Upper lobe of left lung (tissue), 4 donors: ENCODE data around the gene MEGF9.

Source experiments
- POLR2A ChIP-seq, 4 donors: fragments of 450-650 bp; IDR thresholded peaks; one replicate each; pipeline ENCODE4 v1.5.1; 2016 to 2017; ENCODE audit warnings: antibody characterized with exemption in 4 of 4, mild to moderate bottlenecking in 2 of 4
- POLR2AphosphoS5 ChIP-seq, 2 donors: sonication (generic); formaldehyde crosslinking; IDR thresholded peaks; one replicate each; pipeline ENCODE4 v1.5.1; 2017; ENCODE audit warnings: antibody characterized with exemption in 2 of 2
- TF ChIP-seq, protein P1 (sequence below), 6 experiments: fragments of 450-650 bp in 4 of 6; fragments of 200-600 bp in 2 of 6; sonication (generic) in 2 of 6; IDR thresholded peaks; one replicate each; pipeline ENCODE4 v1.5.1; 2016 to 2019; ENCODE audit warnings: antibody characterized with exemption in 6 of 6

- TF ChIP-seq, protein P1, sequence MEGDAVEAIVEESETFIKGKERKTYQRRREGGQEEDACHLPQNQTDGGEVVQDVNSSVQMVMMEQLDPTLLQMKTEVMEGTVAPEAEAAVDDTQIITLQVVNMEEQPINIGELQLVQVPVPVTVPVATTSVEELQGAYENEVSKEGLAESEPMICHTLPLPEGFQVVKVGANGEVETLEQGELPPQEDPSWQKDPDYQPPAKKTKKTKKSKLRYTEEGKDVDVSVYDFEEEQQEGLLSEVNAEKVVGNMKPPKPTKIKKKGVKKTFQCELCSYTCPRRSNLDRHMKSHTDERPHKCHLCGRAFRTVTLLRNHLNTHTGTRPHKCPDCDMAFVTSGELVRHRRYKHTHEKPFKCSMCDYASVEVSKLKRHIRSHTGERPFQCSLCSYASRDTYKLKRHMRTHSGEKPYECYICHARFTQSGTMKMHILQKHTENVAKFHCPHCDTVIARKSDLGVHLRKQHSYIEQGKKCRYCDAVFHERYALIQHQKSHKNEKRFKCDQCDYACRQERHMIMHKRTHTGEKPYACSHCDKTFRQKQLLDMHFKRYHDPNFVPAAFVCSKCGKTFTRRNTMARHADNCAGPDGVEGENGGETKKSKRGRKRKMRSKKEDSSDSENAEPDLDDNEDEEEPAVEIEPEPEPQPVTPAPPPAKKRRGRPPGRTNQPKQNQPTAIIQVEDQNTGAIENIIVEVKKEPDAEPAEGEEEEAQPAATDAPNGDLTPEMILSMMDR (IDR thresholded peaks at IDR 0.05): no peak
- no peak for TF ChIP-seq POLR2AphosphoS5 (IDR thresholded peaks at IDR 0.05)
- TF ChIP-seq POLR2A (IDR thresholded peaks at IDR 0.05): no peak
Measured at GRCh38 chr9:120737416-120738165, 23.3 kb upstream of the MEGF9 start.
